ENCODE results near the gene DENND1A. TPM values are rescaled to one million over a fixed set of nuclear protein-coding genes. Genes with fewer than 3 reads are reported as not detected.

The DENND1A gene
- total and polyA plus RNA-seq, 8 donors = 4.4 to 109 (median 21.4) TPM

- WGBS, 5 donors = 56 to 95% (median 74%) methylated on average over 3 of the region's 3 CpGs
- DNase-seq = no peak
- Histone ChIP-seq H3K4me1 (no peaks in the 10 kb centered on the region), H3K27ac (no peak overlapping the region), H3K36me3 (peaks cover 0 to 8% (median 2%) of the 10 kb centered on the region in 4 donors), H3K9me3 (no peaks in the 10 kb centered on the region), H3K27me3 (no peaks in the 10 kb centered on the region), H3K4me3 (no peak overlapping the region)
- no peak for TF ChIP-seq POLR2AphosphoS5 (IDR thresholded peaks at IDR 0.05)
- no peak for TF ChIP-seq EP300 (IDR thresholded peaks at IDR 0.05)
- no peak for TF ChIP-seq POLR2A (IDR thresholded peaks at IDR 0.05)
- no peak for TF ChIP-seq CTCF (IDR thresholded peaks at IDR 0.05)
- intact Hi-C loops (cut with DNase I; ENCODE audit: low total_unique reads) = no loop called here
These were observed 325.1 kb downstream of the DENND1A start for GRCh38 chr9:123604861-123605260.

- Histone ChIP-seq H3K27ac (no peak overlapping the region), H3K36me3 (peaks cover 0 to 3% (median under 1%) of the 10 kb centered on the region in 4 donors), H3K27me3 (no peaks in the 10 kb centered on the region), H3K4me1 (no peaks in the 10 kb centered on the region), H3K4me3 (no peak overlapping the region), H3K9me3 (no peaks in the 10 kb centered on the region)
- DNase-seq = no peak
- intact Hi-C loops (cut with DNase I; ENCODE audit: low total_unique reads) = no loop called here
- WGBS, 5 donors = 42 to 94% (median 91%) methylated on average over 2 of the region's 2 CpGs
- TF ChIP-seq CTCF (IDR thresholded peaks at IDR 0.05) = no peak
- TF ChIP-seq EP300 (IDR thresholded peaks at IDR 0.05) = no peak
- TF ChIP-seq POLR2AphosphoS5 (IDR thresholded peaks at IDR 0.05) = no peak
- TF ChIP-seq POLR2A (IDR thresholded peaks at IDR 0.05) = no peak
These were observed 328.1 kb downstream of the DENND1A start for GRCh38 chr9:123601828-123602227.

- intact Hi-C loops (cut with DNase I; ENCODE audit: low total_unique reads) = no loop called here
- whole genome bisulfite sequencing, 5 donors = 93 to 99% (median 96%) methylated on average over 7 of the region's 7 CpGs
- TF ChIP-seq POLR2A (IDR thresholded peaks at IDR 0.05) = no peak
- TF ChIP-seq CTCF (IDR thresholded peaks at IDR 0.05) = no peak
- no peak for TF ChIP-seq EP300 (IDR thresholded peaks at IDR 0.05)
- TF ChIP-seq POLR2AphosphoS5 (IDR thresholded peaks at IDR 0.05) = no peak
These were observed 330.1 kb downstream of the DENND1A start for GRCh38 chr9:123599781-123600180.

GRCh38 chr9:123597876-123598556 lies 331.9 kb downstream of the DENND1A start:
- H3K36me3 ChIP-seq = peaks cover 0 to 6% (median 2%) of the 10 kb centered on the region in 4 donors
- DNase-seq = no peak
- H3K4me1 ChIP-seq = no peaks in the 10 kb centered on the region
- intact Hi-C loops (cut with DNase I; ENCODE audit: low total_unique reads) = no loop called here
- no peak for TF ChIP-seq POLR2A (IDR thresholded peaks at IDR 0.05)
- TF ChIP-seq CTCF (IDR thresholded peaks at IDR 0.05) = no peak
- no peak for TF ChIP-seq EP300 (IDR thresholded peaks at IDR 0.05)
- TF ChIP-seq POLR2AphosphoS5 (IDR thresholded peaks at IDR 0.05) = no peak
- H3K27ac ChIP-seq = no peak overlapping the region
- H3K27me3 ChIP-seq = no peaks in the 10 kb centered on the region
- WGBS, 5 donors = 83 to 90% (median 88%) methylated on average over 8 of the region's 8 CpGs
- H3K4me3 ChIP-seq = no peak overlapping the region
- no peaks in the 10 kb centered on the region for H3K9me3 ChIP-seq

More at GRCh38 chr9:123599781-123600180, 330.1 kb downstream of the DENND1A start:
- Histone ChIP-seq H3K9me3 (no peaks in the 10 kb centered on the region), H3K4me1 (no peaks in the 10 kb centered on the region), H3K4me3 (no peak overlapping the region), H3K36me3 (peaks cover 0 to 6% (median 2%) of the 10 kb centered on the region in 4 donors), H3K27ac (no peak overlapping the region), H3K27me3 (no peaks in the 10 kb centered on the region)
- no peak for DNase-seq
